SK-N-SH (cell line): Measurements from ENCODE around the gene TMEM168.

Experiments used
- NFIC ChIP-seq: IDR thresholded peaks from 2 replicates; pipeline ENCODE4 v1.4.0; 2012; ENCODE audit warnings: borderline replicate concordance
- TF ChIP-seq, protein P1 (sequence below): fragments of 200-600 bp; sonication (generic); IDR thresholded peaks from 2 replicates; pipeline ENCODE4 v1.6.1; 2017; ENCODE audit warnings: antibody characterized with exemption, mild to moderate bottlenecking, moderate library complexity

DNA sequence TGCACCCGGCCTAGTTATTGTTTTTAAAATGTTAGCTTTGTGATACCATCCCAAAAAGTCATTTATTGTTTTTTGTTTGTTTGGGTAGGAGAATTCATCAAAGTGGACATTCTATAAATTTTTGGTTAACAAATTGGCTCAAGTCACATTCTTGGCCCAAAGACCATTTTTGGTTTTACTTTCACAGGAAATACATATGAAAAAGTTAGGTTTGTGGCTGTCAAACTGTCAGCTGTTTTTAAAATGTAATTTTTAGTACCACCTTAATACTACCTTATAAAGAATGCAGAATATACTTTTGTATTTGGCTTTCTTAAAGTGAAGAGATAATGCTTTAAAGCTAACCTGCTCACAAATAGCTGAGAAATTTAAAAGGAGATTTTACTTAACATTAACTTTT lies 25.1 kb downstream of the TMEM168 start:
- TF ChIP-seq NFIC, result no peak
- TF ChIP-seq, protein P1, sequence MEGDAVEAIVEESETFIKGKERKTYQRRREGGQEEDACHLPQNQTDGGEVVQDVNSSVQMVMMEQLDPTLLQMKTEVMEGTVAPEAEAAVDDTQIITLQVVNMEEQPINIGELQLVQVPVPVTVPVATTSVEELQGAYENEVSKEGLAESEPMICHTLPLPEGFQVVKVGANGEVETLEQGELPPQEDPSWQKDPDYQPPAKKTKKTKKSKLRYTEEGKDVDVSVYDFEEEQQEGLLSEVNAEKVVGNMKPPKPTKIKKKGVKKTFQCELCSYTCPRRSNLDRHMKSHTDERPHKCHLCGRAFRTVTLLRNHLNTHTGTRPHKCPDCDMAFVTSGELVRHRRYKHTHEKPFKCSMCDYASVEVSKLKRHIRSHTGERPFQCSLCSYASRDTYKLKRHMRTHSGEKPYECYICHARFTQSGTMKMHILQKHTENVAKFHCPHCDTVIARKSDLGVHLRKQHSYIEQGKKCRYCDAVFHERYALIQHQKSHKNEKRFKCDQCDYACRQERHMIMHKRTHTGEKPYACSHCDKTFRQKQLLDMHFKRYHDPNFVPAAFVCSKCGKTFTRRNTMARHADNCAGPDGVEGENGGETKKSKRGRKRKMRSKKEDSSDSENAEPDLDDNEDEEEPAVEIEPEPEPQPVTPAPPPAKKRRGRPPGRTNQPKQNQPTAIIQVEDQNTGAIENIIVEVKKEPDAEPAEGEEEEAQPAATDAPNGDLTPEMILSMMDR, result no peak
